NCI-H748 treated with DMSO at 0.1 percent for 48 hours (cell line): ENCODE measurements around the gene OPCML.
A peak's percentile ranks its signal among the peaks of the same experiment; 100 is the strongest.
"Not testable (repeated sequence)": the region's sequence is repeated elsewhere in the genome, so short reads cannot be mapped to it uniquely, and the experiment has no call there.

Source experiments
- DNase-seq: peaks from one replicate; lab custom pipeline; 2025; lab: John Stamatoyannopoulos, UW

OPCML gene

GRCh38 chr11:132424433-132424832, 1107.9 kb downstream of the OPCML start:
- no peak for DNase-seq

- no peak for DNase-seq
Measured at GRCh38 chr11:132423266-132423665, 1109.0 kb downstream of the OPCML start.

- no peak for DNase-seq
Measured at GRCh38 chr11:132422722-132423121, 1109.6 kb downstream of the OPCML start.

- no peak for DNase-seq
Measured at GRCh38 chr11:132421555-132421954, 1110.7 kb downstream of the OPCML start.

GRCh38 chr11:132414451-132414850, 1117.8 kb downstream of the OPCML start:
- no peak for DNase-seq

GRCh38 chr11:132410383-132410782, 1121.9 kb downstream of the OPCML start:
- no peak for DNase-seq

- DNase-seq: no peak
Measured at GRCh38 chr11:132409573-132410355, 1122.5 kb downstream of the OPCML start.

GRCh38 chr11:132408877-132409276, 1123.4 kb downstream of the OPCML start:
- DNase-seq: peak; percentile 80

GRCh38 chr11:132405728-132406127, 1126.6 kb downstream of the OPCML start:
- peak; percentile 91 for DNase-seq

- DNase-seq: peak; percentile 83
Measured at GRCh38 chr11:132402071-132402684, 1130.1 kb downstream of the OPCML start.

GRCh38 chr11:132396318-132396717, 1136.0 kb downstream of the OPCML start:
- no peak for DNase-seq

- no peak for DNase-seq
Measured at GRCh38 chr11:132395434-132395833, 1136.9 kb downstream of the OPCML start.

GRCh38 chr11:132379540-132379939, 1152.8 kb downstream of the OPCML start:
- DNase-seq: no peak

GRCh38 chr11:132373405-132374143, 1158.7 kb downstream of the OPCML start:
- DNase-seq: no peak

GRCh38 chr11:132370114-132370513, 1162.2 kb downstream of the OPCML start:
- not testable (repeated sequence) for DNase-seq

- no peak for DNase-seq
Measured at GRCh38 chr11:132367293-132367692, 1165.0 kb downstream of the OPCML start.

- DNase-seq: no peak
Measured at GRCh38 chr11:132365650-132366049, 1166.7 kb downstream of the OPCML start.
